HG02610 (cell line): ENCODE data around the gene HTR6.

Source experiments
- ATAC-seq: cut with Tn5 transposase; IDR thresholded peaks from one replicate; pipeline ENCODE4 v1.9.1; 2021; ENCODE audit warnings: mild to moderate bottlenecking, moderate library complexity; ENCODE audit not compliant: unreplicated experiment

Gene HTR6

GRCh38 chr1:19656134-19656779, 8.4 kb upstream of the HTR6 start:
- no peak for ATAC-seq

DNA sequence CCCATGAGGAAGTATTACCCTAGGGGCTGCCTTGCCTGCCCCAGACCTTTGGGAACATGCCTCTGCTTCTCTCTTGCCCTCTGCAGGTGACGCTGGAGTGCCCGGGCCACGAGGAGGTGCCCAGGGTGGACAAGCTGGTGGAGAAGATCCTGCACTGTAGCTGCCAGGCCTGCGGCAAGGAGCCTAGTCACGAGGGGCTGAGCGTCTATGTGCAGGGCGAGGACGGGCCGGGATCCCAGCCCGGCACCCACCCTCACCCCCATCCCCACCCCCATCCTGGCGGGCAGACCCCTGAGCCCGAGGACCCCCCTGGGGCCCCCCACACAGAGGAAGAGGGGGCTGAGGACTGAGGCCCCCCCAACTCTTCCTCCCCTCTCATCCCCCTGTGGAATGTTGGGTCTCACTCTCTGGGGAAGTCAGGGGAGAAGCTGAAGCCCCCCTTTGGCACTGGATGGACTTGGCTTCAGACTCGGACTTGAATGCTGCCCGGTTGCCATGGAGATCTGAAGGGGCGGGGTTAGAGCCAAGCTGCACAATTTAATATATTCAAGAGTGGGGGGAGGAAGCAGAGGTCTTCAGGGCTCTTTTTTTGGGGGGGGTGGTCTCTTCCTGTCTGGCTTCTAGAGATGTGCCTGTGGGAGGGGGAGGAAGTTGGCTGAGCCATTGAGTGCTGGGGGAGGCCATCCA, 7.8 kb upstream of the HTR6 start:
- no peak for ATAC-seq

GRCh38 chr1:19657511-19657910, 7.2 kb upstream of the HTR6 start:
- no peak for ATAC-seq

GRCh38 chr1:19658186-19658585, 6.5 kb upstream of the HTR6 start:
- no peak for ATAC-seq

- no peak for ATAC-seq
Measured at GRCh38 chr1:19661721-19662228, 2.9 kb upstream of the HTR6 start.

GRCh38 chr1:19662313-19662712, 2.4 kb upstream of the HTR6 start:
- ATAC-seq = no peak

GRCh38 chr1:19665186-19665495, 466 bp downstream of the HTR6 start:
- ATAC-seq = no peak

- ATAC-seq = no peak
Measured at GRCh38 chr1:19665496-19666465, 1.1 kb downstream of the HTR6 start.

DNA sequence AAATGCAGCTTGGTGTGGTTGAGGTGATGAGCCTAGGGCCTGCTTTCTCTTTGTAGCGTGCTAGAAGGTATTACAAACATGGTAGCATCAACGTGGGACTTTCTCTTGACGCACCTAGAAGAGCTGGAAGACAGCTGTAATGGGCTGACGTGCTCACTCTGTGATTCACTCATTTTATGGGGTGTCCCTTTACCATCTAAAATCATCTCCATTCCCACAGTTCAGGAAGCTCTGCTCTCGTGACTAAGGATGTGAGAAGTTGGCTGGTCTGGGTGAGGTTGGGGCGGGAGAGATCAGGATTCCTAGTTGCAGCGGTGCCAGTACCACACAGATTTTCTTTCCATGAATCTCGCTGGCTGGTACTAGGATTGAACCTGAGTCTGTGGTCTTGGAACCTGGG, 4.2 kb downstream of the HTR6 start:
- no peak for ATAC-seq

DNA sequence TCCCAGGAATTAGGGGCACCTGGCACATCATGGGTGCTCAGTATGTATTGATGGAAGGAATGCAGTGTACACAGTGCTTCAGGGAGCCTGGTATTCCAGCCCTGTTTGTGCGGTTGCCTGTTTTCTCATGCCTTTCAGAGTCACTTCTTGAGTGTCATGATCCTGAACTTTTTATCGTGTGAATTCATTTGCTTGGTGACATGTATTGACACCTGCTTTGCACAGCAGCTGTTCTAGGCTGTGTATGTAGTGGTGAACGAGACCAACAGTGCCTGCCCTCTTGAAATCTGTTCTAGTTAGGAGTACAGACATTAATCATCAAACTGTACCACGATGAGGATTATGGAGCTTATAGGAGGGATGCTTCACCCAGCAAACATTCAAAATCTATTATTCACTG, 6.1 kb downstream of the HTR6 start:
- ATAC-seq = no peak

GRCh38 chr1:19672237-19672636, 7.6 kb downstream of the HTR6 start:
- ATAC-seq = no peak

DNA sequence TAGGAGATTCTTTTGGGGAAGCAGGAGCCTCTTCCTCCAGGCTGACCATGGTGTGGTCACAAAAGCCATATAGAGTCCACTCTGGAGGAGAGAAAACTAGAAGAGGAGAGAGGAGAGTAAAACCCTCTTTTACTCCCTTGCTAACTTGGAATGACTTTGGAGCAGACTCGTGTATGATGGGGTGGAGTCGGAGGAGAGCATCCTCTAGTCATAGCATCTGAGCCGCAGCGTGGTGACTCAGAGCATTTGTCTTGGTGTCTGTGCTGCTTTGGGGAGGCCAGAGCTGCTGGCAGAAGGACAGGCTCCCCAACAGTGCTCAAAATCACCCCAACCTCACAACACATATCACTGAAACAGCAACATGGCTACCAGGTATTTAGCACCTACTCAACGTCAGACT, 11.1 kb downstream of the HTR6 start:
- no peak for ATAC-seq

DNA sequence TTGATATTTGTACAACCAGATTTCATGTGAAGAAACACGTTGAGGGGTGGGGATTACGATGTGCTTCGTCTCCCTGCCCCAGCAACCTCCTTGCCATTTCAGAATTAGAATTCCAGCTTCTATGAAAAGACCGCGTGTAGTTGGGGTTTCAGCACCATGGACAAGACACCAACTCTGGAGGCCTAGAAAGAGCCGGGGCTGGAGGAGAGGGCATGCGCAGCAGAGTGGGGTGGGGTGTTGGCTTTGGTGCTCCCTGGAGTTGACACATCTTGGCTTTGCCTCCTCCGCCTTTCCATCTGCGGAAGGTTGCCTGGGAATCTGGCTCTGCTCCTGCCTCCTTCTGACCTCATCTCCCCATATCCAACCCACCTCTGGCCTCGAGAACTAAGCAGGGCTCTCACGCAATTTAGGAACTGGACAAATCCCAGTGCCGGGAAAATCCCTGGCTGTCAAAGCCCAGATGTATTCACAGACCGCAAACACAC, 11.8 kb downstream of the HTR6 start:
- ATAC-seq = no peak

GRCh38 chr1:19678493-19678892, 13.8 kb downstream of the HTR6 start:
- ATAC-seq = no peak

- ATAC-seq = no peak
Measured at GRCh38 chr1:19678931-19679453, 14.3 kb downstream of the HTR6 start.

DNA sequence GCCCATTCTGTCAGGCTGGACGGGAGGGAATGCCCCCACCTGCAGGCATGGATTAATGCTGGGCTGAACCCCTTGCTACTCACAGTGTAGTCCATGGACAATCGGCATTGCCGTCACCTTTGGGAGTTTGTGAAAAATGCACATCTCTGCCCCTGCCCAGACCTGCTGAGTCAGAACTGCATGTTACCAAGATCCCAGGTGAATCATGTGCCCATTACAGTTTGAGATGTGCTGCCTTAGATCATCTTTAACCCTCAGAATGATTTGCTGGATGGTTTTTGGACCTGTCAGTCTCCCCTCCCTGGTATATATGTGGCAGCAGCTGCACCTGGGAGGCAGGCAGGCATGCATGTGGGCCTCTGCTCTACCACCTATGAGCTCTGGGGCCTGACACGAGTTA, 15.0 kb downstream of the HTR6 start:
- ATAC-seq = no peak

GRCh38 chr1:19680644-19681043, 16.0 kb downstream of the HTR6 start:
- no peak for ATAC-seq

DNA sequence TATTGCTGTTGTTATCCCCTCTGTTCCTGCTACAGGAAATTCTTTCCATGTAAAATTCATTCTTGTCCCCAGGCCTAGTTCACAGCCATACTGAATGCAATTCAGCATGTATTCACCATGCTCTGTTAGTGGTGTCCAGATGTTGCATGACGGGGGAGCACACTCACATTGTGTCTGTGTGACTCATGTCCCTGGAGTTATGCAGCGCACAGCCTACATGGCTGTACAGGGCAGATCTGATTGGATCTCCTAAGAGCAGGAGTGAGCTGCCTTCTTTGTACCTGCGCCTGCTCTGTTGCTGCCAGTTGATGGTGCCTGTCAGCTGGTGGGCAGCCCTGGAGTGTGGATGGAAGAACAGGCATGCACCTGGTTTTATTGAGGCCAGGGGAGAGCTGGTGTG, 17.6 kb downstream of the HTR6 start:
- ATAC-seq = no peak

- no peak for ATAC-seq
Measured at GRCh38 chr1:19682901-19683300, 18.2 kb downstream of the HTR6 start.

DNA sequence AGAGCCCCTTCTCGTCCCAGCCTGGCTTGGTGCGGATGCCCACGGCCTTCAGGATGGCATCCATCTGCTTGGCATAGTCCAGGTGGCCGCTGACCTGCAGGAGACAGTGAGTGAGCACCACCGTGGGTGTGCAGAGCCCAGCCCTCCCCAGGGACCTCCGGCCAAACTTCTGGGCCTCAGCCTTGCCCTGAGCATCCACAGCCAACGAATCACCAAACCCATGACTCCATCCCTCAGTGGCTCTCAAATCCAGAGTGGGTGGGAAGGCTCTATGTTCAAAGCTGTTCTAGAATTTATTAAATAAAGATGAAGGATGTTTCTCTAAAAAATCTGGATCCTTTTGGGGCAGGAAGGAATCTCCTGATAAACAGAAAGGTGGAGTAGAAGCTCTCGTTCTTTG, 18.7 kb downstream of the HTR6 start:
- ATAC-seq = no peak

- ATAC-seq = no peak
Measured at GRCh38 chr1:19684677-19685076, 20.0 kb downstream of the HTR6 start.
